ENCODE results near the gene DNAI7. TPM values are rescaled to one million over a fixed set of nuclear protein-coding genes. Genes with fewer than 3 reads are reported as not detected.

The DNAI7 gene
- polyA plus RNA-seq, 3 donors, result 0.15 to 0.41 TPM; not detected in 1

DNA sequence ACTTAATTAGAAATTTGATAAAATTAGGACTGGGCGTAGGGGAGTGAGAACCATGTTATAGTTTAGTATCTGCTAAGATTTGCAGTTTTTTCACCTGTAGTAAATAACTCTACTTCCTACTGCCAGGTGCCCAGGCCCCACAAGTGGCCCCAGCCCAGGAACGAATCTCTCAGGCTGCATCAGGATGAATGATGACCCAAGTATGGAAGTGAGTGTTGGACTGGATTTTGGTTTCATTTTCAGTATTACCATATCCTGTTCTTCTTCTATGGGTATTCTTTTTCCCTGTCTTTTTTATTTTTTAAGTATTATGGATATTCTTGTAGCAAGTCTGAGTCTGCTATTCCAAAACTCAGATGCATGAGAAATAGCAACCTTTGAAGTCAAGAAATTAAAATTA lies 125.7 kb downstream of the DNAI7 start:
- H3K27ac ChIP-seq (ENCODE audit: low read depth, low read length), result no peak overlapping the region
- 52 to 80% (median 58%) methylated on average over 2 of the region's 2 CpGs for WGBS, 3 donors

DNA sequence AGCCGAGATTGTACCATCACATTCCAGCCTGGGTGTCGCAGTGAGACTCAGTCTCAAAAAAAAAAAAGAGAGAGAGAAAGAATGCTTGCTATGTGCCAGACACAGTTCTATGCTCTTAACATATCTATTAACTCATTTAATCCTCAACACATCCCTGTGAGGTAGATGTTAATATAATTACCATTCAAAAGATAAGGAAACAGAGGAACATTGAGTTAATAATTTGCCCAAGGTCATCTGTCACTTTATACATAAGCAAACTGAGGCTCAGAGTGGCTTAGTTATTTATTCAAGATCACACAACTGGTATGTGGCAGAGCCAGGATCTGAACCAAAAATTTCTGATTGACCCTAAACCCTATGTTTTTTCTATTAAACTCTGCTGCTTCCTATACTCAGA lies 129.9 kb downstream of the DNAI7 start:
- no peak overlapping the region for H3K27ac ChIP-seq (ENCODE audit: low read depth, low read length)
- WGBS, 3 donors, result 64 to 82% (median 76%) methylated on average over 2 of the region's 2 CpGs

GRCh38 chr12:25063873-25064628 lies 130.9 kb downstream of the DNAI7 start:
- H3K27ac ChIP-seq (ENCODE audit: low read depth, low read length), result no peak overlapping the region
- WGBS, 3 donors, result 61 to 77% (median 72%) methylated on average over 5 of the region's 5 CpGs

- H3K27ac ChIP-seq (ENCODE audit: low read depth, low read length), result no peak overlapping the region
Measured at GRCh38 chr12:25058658-25059058, 136.3 kb downstream of the DNAI7 start.

Other genes starting within 250 kb of the DNAI7 start
- gene BCAT1, start 246.1 kb downstream of the DNAI7 start, polyA plus RNA-seq, result 10 to 100 TPM in 2 of 3 donors, 1 to 10 TPM in 1; 3.1 to 12.8 (median 11.3) TPM
- 10 to 100 TPM; 13.3 to 34.2 (median 26.3) TPM for gene ETFRF1, start 77 bp upstream of the DNAI7 start, polyA plus RNA-seq
- 1 to 10 TPM; 5.0 to 9.7 (median 8.1) TPM for gene KRAS, start 55.8 kb upstream of the DNAI7 start, polyA plus RNA-seq